Transverse colon (tissue), 4 donors: ENCODE results near the gene JPH2. TPM values are rescaled to one million over a fixed set of nuclear protein-coding genes. Genes with fewer than 3 reads are reported as not detected.

ENCODE experiments used
- DNase-seq: peaks from one replicate; pipeline ENCODE4 v3.0.0-alpha.2; 2019
- H3K27ac ChIP-seq, 4 donors: fragments of 200-600 bp; sonication (generic); 2 replicates each; pipeline ENCODE4 v1.5.1; 2016 to 2018; ENCODE audit warnings: inconsistent platforms in 4 of 4
- H3K27me3 ChIP-seq: fragments of 200-600 bp; sonication (generic); 2 replicates; pipeline ENCODE4 v1.5.1; 2017; ENCODE audit warnings: inconsistent platforms
- H3K36me3 ChIP-seq, 4 donors: fragments of 200-600 bp; sonication (generic); 2 replicates each; pipeline ENCODE4 v1.5.1; 2017 to 2019; ENCODE audit warnings: inconsistent platforms in 4 of 4
- H3K4me1 ChIP-seq, 4 donors: fragments of 200-600 bp; sonication (generic); 2 replicates each; pipeline ENCODE4 v1.5.1; 2017 to 2020; ENCODE audit warnings: inconsistent platforms in 4 of 4
- H3K4me3 ChIP-seq, 4 donors: fragments of 200-600 bp; sonication (generic); 1 replicate in 1 of 4; 2 replicates in 3 of 4; pipeline versions ENCODE4 v1.5.1 to v1.6.1; 2017 to 2019; ENCODE audit warnings: inconsistent platforms in 4 of 4
- H3K9me3 ChIP-seq, 2 donors: fragments of 200-600 bp; sonication (generic); 2 replicates each; pipeline ENCODE4 v1.5.1; 2017 to 2019; ENCODE audit warnings: inconsistent platforms in 2 of 2
- CTCF ChIP-seq, 5 experiments: fragments of 200-600 bp in 3 of 5; fragments of 450-650 bp in 2 of 5; sonication (generic) in 3 of 5; IDR thresholded peaks; 1 replicate in 2 of 5; 2 replicates in 3 of 5; pipeline ENCODE4 v1.5.1; 2016 to 2017; ENCODE audit warnings: antibody characterized with exemption in 5 of 5, inconsistent platforms in 3 of 5, mild to moderate bottlenecking in 2 of 5, moderate library complexity in 1 of 5
- EP300 ChIP-seq: sonication (generic); formaldehyde crosslinking; IDR thresholded peaks from one replicate; pipeline ENCODE4 v1.6.1; 2017; ENCODE audit warnings: antibody characterized with exemption, low read depth
- POLR2A ChIP-seq: fragments of 450-650 bp; IDR thresholded peaks from one replicate; pipeline ENCODE4 v1.6.1; 2016; ENCODE audit warnings: antibody characterized with exemption, mild to moderate bottlenecking, moderate library complexity
- POLR2AphosphoS5 ChIP-seq, 3 donors: sonication (generic); formaldehyde crosslinking; IDR thresholded peaks; one replicate each; pipeline ENCODE4 v1.6.1; 2016; ENCODE audit warnings: antibody characterized with exemption in 3 of 3
- WGBS, 2 donors: methylation state at CpG; one replicate each; pipeline ENCODE4 v1.1.5; 2018; ENCODE audit warnings: low coverage in 1 of 2; 5-methylcytosine and 5-hydroxymethylcytosine counted together
- in situ Hi-C, 4 donors: fragments of 200-750 bp; cut with MboI; loops; one replicate each; pipeline versions ENCODE4 v1.15.0 to v1.15.1; 2017; ENCODE audit warnings: low sequenced_read_pairs in 3 of 4, low pct_ligation_motif_present in 1 of 4, low pct_unique_long_range_greater_than_20kb in 1 of 4
- intact Hi-C: fragments of 100-400 bp; cut with DNase I; formaldehyde crosslinking; loops from one replicate; pipeline ENCODE4 v1.15.1; 2023; ENCODE audit warnings: low total_unique reads
- total RNA-seq, 4 donors: library from RNA; depleted of rRNA; stranded (reverse); fragments of >200 nt; gene quantifications; one replicate each; pipeline ENCODE4 v1.1.0, GENCODE V29; 2016

JPH2 gene
- total RNA-seq, 4 donors from 2014 or later, result 9.8 to 216 (median 18.3) TPM

- H3K9me3 ChIP-seq, result no peaks in the 10 kb centered on the region
- no peaks in the 10 kb centered on the region for H3K4me1 ChIP-seq
- intact Hi-C loops, result no loop called here
- no peaks in the 10 kb centered on the region for H3K36me3 ChIP-seq
- H3K27me3 ChIP-seq, result peaks cover 9% of the 10 kb centered on the region
- DNase-seq, result no peak
- H3K27ac ChIP-seq, result no peak overlapping the region
- no peak for TF ChIP-seq EP300
- TF ChIP-seq POLR2AphosphoS5 (IDR thresholded peaks at IDR 0.05), result no peak
- no peak for TF ChIP-seq POLR2A
- no peak for TF ChIP-seq CTCF (IDR thresholded peaks at IDR 0.05)
- WGBS, 2 donors, result 84% methylated on average over 6 to 7 of the region's 7 CpGs
- in situ Hi-C loops, result loop anchor here in 3 of 4 donors (25.0 kb wide), 3 partner anchors 559 to 659 kb away; partner anchors contain the start of gene SRSF6 (in 1 of the 3)
- H3K4me3 ChIP-seq, result no peak overlapping the region
These were observed 91.2 kb downstream of the JPH2 start for GRCh38 chr20:44095831-44096230.

- H3K27ac ChIP-seq, result no peak overlapping the region
- intact Hi-C loops, result no loop called here
- no peak for DNase-seq
- no peak overlapping the region for H3K4me3 ChIP-seq
- in situ Hi-C loops, result loop anchor here in 3 of 4 donors (25.0 kb wide), 3 partner anchors 556 to 656 kb away; partner anchors contain the start of gene SRSF6 (in 1 of the 3)
- H3K27me3 ChIP-seq, result peaks cover 8% of the 10 kb centered on the region
- WGBS, 2 donors, result 81 to 86% methylated on average over 2 of the region's 2 CpGs
- H3K9me3 ChIP-seq, result no peaks in the 10 kb centered on the region
- TF ChIP-seq POLR2AphosphoS5 (IDR thresholded peaks at IDR 0.05) (no peak), POLR2A (no peak), EP300 (no peak), CTCF (IDR thresholded peaks at IDR 0.05) (peak in 3 of 5 experiments; percentile 1 to 16 (median 1))
- H3K4me1 ChIP-seq, result no peaks in the 10 kb centered on the region
- no peaks in the 10 kb centered on the region for H3K36me3 ChIP-seq
These were observed 93.8 kb downstream of the JPH2 start for GRCh38 chr20:44093249-44093582.

- H3K27ac ChIP-seq, result no peak overlapping the region
- intact Hi-C loops, result no loop called here
- H3K4me3 ChIP-seq, result no peak overlapping the region
- H3K27me3 ChIP-seq, result peaks cover 8% of the 10 kb centered on the region
- no peaks in the 10 kb centered on the region for H3K4me1 ChIP-seq
- H3K9me3 ChIP-seq, result no peaks in the 10 kb centered on the region
- in situ Hi-C loops, result loop anchor here in 3 of 4 donors (25.0 kb wide), 3 partner anchors 555 to 655 kb away; partner anchors contain the start of gene SRSF6 (in 1 of the 3)
- 42 to 62% methylated on average over 2 to 9 of the region's 9 CpGs for WGBS, 2 donors
- peak in 4 of 5 experiments; percentile 28 to 54 (median 42) for TF ChIP-seq CTCF (IDR thresholded peaks at IDR 0.05)
- TF ChIP-seq POLR2A, result no peak
- no peaks in the 10 kb centered on the region for H3K36me3 ChIP-seq
- DNase-seq, result no peak
These were observed 94.3 kb downstream of the JPH2 start for GRCh38 chr20:44092551-44093248.

- H3K9me3 ChIP-seq, result no peaks in the 10 kb centered on the region
- H3K4me1 ChIP-seq, result no peaks in the 10 kb centered on the region
- 68% methylated on average over 4 of the region's 4 CpGs; no CpG with 5 or more reads in 1 of the 2 donors for WGBS, 2 donors
- TF ChIP-seq EP300 (no peak), CTCF (IDR thresholded peaks at IDR 0.05) (no peak), POLR2AphosphoS5 (IDR thresholded peaks at IDR 0.05) (no peak), POLR2A (no peak)
- H3K36me3 ChIP-seq, result no peaks in the 10 kb centered on the region
- in situ Hi-C loops, result loop anchor here in 3 of 4 donors (25.0 kb wide), 3 partner anchors 554 to 654 kb away; partner anchors contain the start of gene SRSF6 (in 1 of the 3)
- no peak overlapping the region for H3K4me3 ChIP-seq
- H3K27me3 ChIP-seq, result peaks cover 8% of the 10 kb centered on the region
- no peak for DNase-seq
- intact Hi-C loops, result no loop called here
- no peak overlapping the region for H3K27ac ChIP-seq
These were observed 96.0 kb downstream of the JPH2 start for GRCh38 chr20:44091026-44091425.
